ENCODE data around the gene B3GALNT1. TPM values are rescaled to one million over a fixed set of nuclear protein-coding genes. Genes with fewer than 3 reads are reported as not detected.

Gene B3GALNT1, protein sequence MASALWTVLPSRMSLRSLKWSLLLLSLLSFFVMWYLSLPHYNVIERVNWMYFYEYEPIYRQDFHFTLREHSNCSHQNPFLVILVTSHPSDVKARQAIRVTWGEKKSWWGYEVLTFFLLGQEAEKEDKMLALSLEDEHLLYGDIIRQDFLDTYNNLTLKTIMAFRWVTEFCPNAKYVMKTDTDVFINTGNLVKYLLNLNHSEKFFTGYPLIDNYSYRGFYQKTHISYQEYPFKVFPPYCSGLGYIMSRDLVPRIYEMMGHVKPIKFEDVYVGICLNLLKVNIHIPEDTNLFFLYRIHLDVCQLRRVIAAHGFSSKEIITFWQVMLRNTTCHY
- 16.9 TPM for polyA plus RNA-seq (2013, experiment 1 of 2)
- 17.0 TPM for polyA plus RNA-seq (2013, experiment 2 of 2)

DNA sequence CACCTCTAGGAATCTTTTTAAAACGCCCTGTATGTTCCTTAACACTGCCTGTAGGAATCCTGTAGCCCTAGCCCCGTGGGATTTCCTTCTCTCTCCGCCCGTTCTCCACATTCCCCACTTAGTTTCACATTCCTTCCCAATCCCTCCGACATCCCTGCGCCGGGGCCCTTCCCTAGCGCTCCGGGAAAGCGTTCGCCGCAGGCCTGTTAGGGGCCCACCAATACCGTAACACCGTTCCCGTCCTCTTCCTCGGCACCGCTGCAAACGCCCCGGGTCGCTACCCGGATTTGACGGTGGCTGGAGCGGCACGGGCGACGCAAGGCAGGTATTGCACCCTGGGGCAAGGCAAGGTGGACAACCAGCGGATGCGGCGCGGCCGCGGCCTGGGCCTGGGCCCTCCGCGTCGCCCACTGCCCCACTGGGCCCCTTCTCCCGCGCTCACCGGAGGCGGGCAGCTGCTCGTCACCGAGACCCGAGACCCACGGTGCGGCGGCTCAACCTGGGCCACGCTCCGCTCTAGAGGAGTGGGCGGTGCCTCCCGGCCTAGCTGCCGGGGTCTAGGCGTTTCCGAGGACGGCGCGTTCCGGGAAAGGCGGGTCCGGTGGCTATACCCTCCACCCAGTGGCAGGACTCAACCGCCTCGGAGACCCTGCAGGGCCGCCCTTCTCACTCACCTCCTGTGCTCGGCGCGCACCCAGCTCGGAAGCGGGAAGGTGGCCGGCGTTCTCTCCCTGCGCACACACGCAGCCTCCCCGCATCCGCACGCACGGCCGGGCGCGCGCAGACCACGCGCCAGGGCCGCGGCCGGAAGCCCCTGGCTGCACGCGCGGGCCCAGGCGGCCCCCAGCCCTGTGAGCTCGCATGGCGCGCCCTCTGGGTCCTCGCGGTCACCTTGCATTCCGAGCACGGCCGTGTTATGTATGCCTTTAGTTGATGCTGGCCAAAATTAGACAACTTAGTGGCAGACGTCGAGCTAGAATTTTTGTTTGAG lies at the start of gene B3GALNT1:
Gene B3GALNT1, minus strand, starts transcription at position 789 of the 991 bp plus-strand sequence. CDS start 18,595 bp downstream, outside the sequence.
- Histone ChIP-seq H2BK5ac (ENCODE audit: low read depth, low read length, poor library complexity, severe bottlenecking) (no peak within 1 kb of the TSS), H2BK120ac (ENCODE audit: low read depth, low read length) (peak within 1 kb of the TSS; percentile 91), H3K14ac (ENCODE audit: low read length in 2 of 2) (peak within 1 kb of the TSS in 1 of 2 experiments; percentile 68), H2BK12ac (ENCODE audit: low read length in 2 of 2) (peak within 1 kb of the TSS; percentile 50 to 67), H4K91ac (ENCODE audit: low read length) (peak within 1 kb of the TSS; percentile 97), H3K27me3 (ENCODE audit: control insufficient read depth in 1 of 2, insufficient read depth in 1 of 2, low read length in 2 of 2) (no peaks in the 10 kb centered on the region), H3K23ac (ENCODE audit: low read length in 2 of 2) (peak within 1 kb of the TSS; percentile 25 to 62), H3K4ac (ENCODE audit: low read depth in 1 of 2, low read length in 2 of 2) (peak within 1 kb of the TSS; percentile 56 to 100), H3K27ac (ENCODE audit: low read length, poor library complexity, severe bottlenecking) (no peak within 1 kb of the TSS), H3K36me3 (ENCODE audit: control insufficient read depth in 1 of 2, insufficient read depth in 2 of 2, low read depth in 1 of 2, low read length in 2 of 2) (peaks cover 0 to 29% of the 10 kb centered on the region in 2 experiments), H3K79me1 (replicated peaks; ENCODE audit: low read length, poor library complexity, severe bottlenecking) (no peaks in the 10 kb centered on the region), H3K4me1 (ENCODE audit: control insufficient read depth, insufficient read depth, low read depth, low read length) (peaks cover 5% of the 10 kb centered on the region), H2AK5ac (ENCODE audit: low read length, severe bottlenecking) (no peak within 1 kb of the TSS), H3K9me3 (ENCODE audit: control insufficient read depth, low read length) (no peaks in the 10 kb centered on the region), H4K8ac (ENCODE audit: low read length) (peak within 1 kb of the TSS; percentile 100), H3K9ac (ENCODE audit: low read length) (peak within 1 kb of the TSS; percentile 89), H3K4me3 (ENCODE audit: insufficient read depth in 1 of 2, low read depth in 1 of 2, low read length in 2 of 2) (peak within 1 kb of the TSS; percentile 57 to 87), H2BK15ac (ENCODE audit: low read depth, poor library complexity, severe bottlenecking) (peak within 1 kb of the TSS; percentile 97), H3K4me2 (ENCODE audit: low read length, poor library complexity, severe bottlenecking) (peak within 1 kb of the TSS; percentile 74), H2AFZ (ENCODE audit: low read depth, low read length) (peak within 1 kb of the TSS; percentile 46), H3K18ac (ENCODE audit: low read depth in 1 of 2, low read length in 2 of 2) (peak within 1 kb of the TSS; percentile 59 to 94)
- WGBS, result 4% methylated on average over 97 of the region's 97 CpGs
- peak; percentile 76 for DNase-seq

GRCh38 chr3:161153480-161153879 lies 48.3 kb upstream of the B3GALNT1 start:
- Histone ChIP-seq H3K23ac (ENCODE audit: low read length in 2 of 2) (no peak overlapping the region), H3K14ac (ENCODE audit: low read length in 2 of 2) (no peak overlapping the region), H3K36me3 (ENCODE audit: control insufficient read depth in 1 of 2, insufficient read depth in 2 of 2, low read depth in 1 of 2, low read length in 2 of 2) (no peaks in the 10 kb centered on the region), H3K4me3 (ENCODE audit: insufficient read depth in 1 of 2, low read depth in 1 of 2, low read length in 2 of 2) (no peak overlapping the region), H2BK15ac (ENCODE audit: low read depth, poor library complexity, severe bottlenecking) (no peak overlapping the region), H2BK5ac (ENCODE audit: low read depth, low read length, poor library complexity, severe bottlenecking) (no peak overlapping the region), H3K27ac (ENCODE audit: low read length, poor library complexity, severe bottlenecking) (no peak overlapping the region), H2BK12ac (ENCODE audit: low read length in 2 of 2) (peak overlapping the region in 1 of 2 experiments; percentile 73), H3K18ac (ENCODE audit: low read depth in 1 of 2, low read length in 2 of 2) (no peak overlapping the region), H2BK120ac (ENCODE audit: low read depth, low read length) (no peak overlapping the region), H3K9ac (ENCODE audit: low read length) (no peak overlapping the region), H3K9me3 (ENCODE audit: control insufficient read depth, low read length) (no peaks in the 10 kb centered on the region), H3K4ac (ENCODE audit: low read depth in 1 of 2, low read length in 2 of 2) (no peak overlapping the region), H3K4me2 (ENCODE audit: low read length, poor library complexity, severe bottlenecking) (no peak overlapping the region), H2AK5ac (ENCODE audit: low read length, severe bottlenecking) (no peak overlapping the region), H3K27me3 (ENCODE audit: control insufficient read depth in 1 of 2, insufficient read depth in 1 of 2, low read length in 2 of 2) (no peaks in the 10 kb centered on the region), H2AFZ (ENCODE audit: low read depth, low read length) (no peak overlapping the region), H3K79me1 (replicated peaks; ENCODE audit: low read length, poor library complexity, severe bottlenecking) (no peaks in the 10 kb centered on the region), H4K91ac (ENCODE audit: low read length) (no peak overlapping the region), H4K8ac (ENCODE audit: low read length) (no peak overlapping the region), H3K4me1 (ENCODE audit: control insufficient read depth, insufficient read depth, low read depth, low read length) (peaks cover 2% of the 10 kb centered on the region)
- DNase-seq, result no peak
- 78% methylated on average over 3 of the region's 3 CpGs for WGBS

GRCh38 chr3:161150001-161150525 lies 44.9 kb upstream of the B3GALNT1 start:
- H2BK12ac ChIP-seq (ENCODE audit: low read length in 2 of 2), result peak overlapping the region; percentile 7 to 59
- H3K79me1 ChIP-seq (replicated peaks; ENCODE audit: low read length, poor library complexity, severe bottlenecking), result no peaks in the 10 kb centered on the region
- no peak overlapping the region for H3K23ac ChIP-seq (ENCODE audit: low read length in 2 of 2)
- no peak overlapping the region for H3K14ac ChIP-seq (ENCODE audit: low read length in 2 of 2)
- H3K27me3 ChIP-seq (ENCODE audit: control insufficient read depth in 1 of 2, insufficient read depth in 1 of 2, low read length in 2 of 2), result no peaks in the 10 kb centered on the region
- no peak overlapping the region for H4K8ac ChIP-seq (ENCODE audit: low read length)
- no peak overlapping the region for H2BK5ac ChIP-seq (ENCODE audit: low read depth, low read length, poor library complexity, severe bottlenecking)
- H4K91ac ChIP-seq (ENCODE audit: low read length), result peak overlapping the region; percentile 65
- no peak overlapping the region for H3K4me3 ChIP-seq (ENCODE audit: insufficient read depth in 1 of 2, low read depth in 1 of 2, low read length in 2 of 2)
- H2BK15ac ChIP-seq (ENCODE audit: low read depth, poor library complexity, severe bottlenecking), result no peak overlapping the region
- DNase-seq, result peak; percentile 37
- no peak overlapping the region for H3K9ac ChIP-seq (ENCODE audit: low read length)
- H3K4me1 ChIP-seq (ENCODE audit: control insufficient read depth, insufficient read depth, low read depth, low read length), result peaks cover 2% of the 10 kb centered on the region
- peak overlapping the region; percentile 60 to 78 for H3K4ac ChIP-seq (ENCODE audit: low read depth in 1 of 2, low read length in 2 of 2)
- no peak overlapping the region for H2AFZ ChIP-seq (ENCODE audit: low read depth, low read length)
- H3K9me3 ChIP-seq (ENCODE audit: control insufficient read depth, low read length), result no peaks in the 10 kb centered on the region
- H3K4me2 ChIP-seq (ENCODE audit: low read length, poor library complexity, severe bottlenecking), result no peak overlapping the region
- H3K18ac ChIP-seq (ENCODE audit: low read depth in 1 of 2, low read length in 2 of 2), result peak overlapping the region; percentile 83 to 84
- H2BK120ac ChIP-seq (ENCODE audit: low read depth, low read length), result peak overlapping the region; percentile 22
- H3K27ac ChIP-seq (ENCODE audit: low read length, poor library complexity, severe bottlenecking), result no peak overlapping the region
- H2AK5ac ChIP-seq (ENCODE audit: low read length, severe bottlenecking), result no peak overlapping the region
- H3K36me3 ChIP-seq (ENCODE audit: control insufficient read depth in 1 of 2, insufficient read depth in 2 of 2, low read depth in 1 of 2, low read length in 2 of 2), result no peaks in the 10 kb centered on the region
